Pancreas (tissue), 10 donors: ENCODE data around the gene MAMDC2. TPM values are rescaled to one million over a fixed set of nuclear protein-coding genes. Genes with fewer than 3 reads are reported as not detected.

Experiments used
- ATAC-seq, 4 donors: fragments of 200-7000 bp; cut with Tn5 transposase; one replicate each; pipeline versions ENCODE4 v1.8.0 to v1.9.1; 2020; ENCODE audit warnings: mild to moderate bottlenecking in 4 of 4, moderate library complexity in 4 of 4
- DNase-seq, 6 donors: peaks; one replicate each; pipeline ENCODE4 v3.0.0-alpha.2; 2020
- FAIRE-seq: peaks from 2 replicates; lab custom pipeline; 2012; peaks lifted over from hg19 to GRCh38; lab: Jason Lieb, UNC
- H3K27ac ChIP-seq, 4 donors: fragments of 200-600 bp; sonication (generic); 1 replicate in 3 of 4; 2 replicates in 1 of 4; pipeline versions ENCODE4 v1.5.0 to v1.8.0; 2020
- H3K27me3 ChIP-seq, 4 donors: fragments of 200-600 bp; one replicate each; pipeline ENCODE4 v1.8.0; 2021
- H3K36me3 ChIP-seq, 3 donors: fragments of 200-600 bp; sonication (generic) in 1 of 3; one replicate each; pipeline versions ENCODE4 v1.5.0 to v1.8.0; 2020 to 2021
- H3K4me1 ChIP-seq, 3 donors: fragments of 200-600 bp; one replicate each; pipeline ENCODE4 v1.8.0; 2021
- H3K4me3 ChIP-seq, 4 donors: fragments of 200-600 bp; sonication (generic) in 2 of 4; one replicate each; pipeline versions ENCODE4 v1.5.0 to v1.8.0; 2020 to 2021
- H3K9me3 ChIP-seq, 4 donors: fragments of 200-600 bp; one replicate each; pipeline ENCODE4 v1.8.0; 2021
- WGBS, 2 donors: extraction: QIAGEN DNeasy Blood & Tissue Kit; methylation state at CpG; one replicate each; pipeline ENCODE4 v1.1.7; 2013; 5-methylcytosine and 5-hydroxymethylcytosine counted together
- intact Hi-C, 3 donors: fragments of 100-400 bp; cut with DNase I; formaldehyde crosslinking; loops; one replicate each; pipeline versions ENCODE4 v1.11.1 to v1.14.2; 2022
- polyA plus RNA-seq, 2 donors: library from polyadenylated mRNA; stranded (reverse); fragments of 200-250 nt; gene quantifications; one replicate each; pipeline ENCODE4 v1.2.3, GENCODE V29; 2013
- total RNA-seq, 6 donors: library from RNA; stranded (reverse); fragmentation: NEBNext Ultra II Directional in 4 of 6; extraction: Animal tissue kit (Norgen Biotek cat#: 25700) in 4 of 6; gene quantifications; one replicate each; pipeline versions ENCODE4 v1.2.1 to v1.2.4, GENCODE V29; 2021 to 2023
- TF ChIP-seq, protein P1 (sequence below), 4 donors: fragments of 200-600 bp; sonication (generic) in 3 of 4; IDR thresholded peaks; one replicate each; pipeline versions ENCODE4 v1.5.0 to v1.8.0; 2021; ENCODE audit warnings: antibody characterized with exemption in 4 of 4
- donor health status: healthy with polysubstance abuse.
- donor health status: DM: no; HTN: no; CAD: no; lungs with moderate emphysema.
- donor health status: DM: no; HTN: no; CAD: no.
- donor health status: control.
- donor health status: control.
- donor health status: Bipolar disorder and iron deficiency.
- donor health status: DM: yes; HTN: yes; CAD: no.
- donor health status: DM: no; HTN: no; CAD: no.
- donor health status: DM: no; HTN: no; CAD: no.
- donor health status: DM: yes; HTN: yes; CAD: no.

The MAMDC2 gene, protein sequence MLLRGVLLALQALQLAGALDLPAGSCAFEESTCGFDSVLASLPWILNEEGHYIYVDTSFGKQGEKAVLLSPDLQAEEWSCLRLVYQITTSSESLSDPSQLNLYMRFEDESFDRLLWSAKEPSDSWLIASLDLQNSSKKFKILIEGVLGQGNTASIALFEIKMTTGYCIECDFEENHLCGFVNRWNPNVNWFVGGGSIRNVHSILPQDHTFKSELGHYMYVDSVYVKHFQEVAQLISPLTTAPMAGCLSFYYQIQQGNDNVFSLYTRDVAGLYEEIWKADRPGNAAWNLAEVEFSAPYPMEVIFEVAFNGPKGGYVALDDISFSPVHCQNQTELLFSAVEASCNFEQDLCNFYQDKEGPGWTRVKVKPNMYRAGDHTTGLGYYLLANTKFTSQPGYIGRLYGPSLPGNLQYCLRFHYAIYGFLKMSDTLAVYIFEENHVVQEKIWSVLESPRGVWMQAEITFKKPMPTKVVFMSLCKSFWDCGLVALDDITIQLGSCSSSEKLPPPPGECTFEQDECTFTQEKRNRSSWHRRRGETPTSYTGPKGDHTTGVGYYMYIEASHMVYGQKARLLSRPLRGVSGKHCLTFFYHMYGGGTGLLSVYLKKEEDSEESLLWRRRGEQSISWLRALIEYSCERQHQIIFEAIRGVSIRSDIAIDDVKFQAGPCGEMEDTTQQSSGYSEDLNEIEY
- 1 to 10 TPM; 1.1 to 4.7 (median 1.3) TPM for total RNA-seq
- 1 to 10 TPM in 1 of 2 donors, under 1 TPM in 1; 0.95 to 1.9 TPM for polyA plus RNA-seq

DNA sequence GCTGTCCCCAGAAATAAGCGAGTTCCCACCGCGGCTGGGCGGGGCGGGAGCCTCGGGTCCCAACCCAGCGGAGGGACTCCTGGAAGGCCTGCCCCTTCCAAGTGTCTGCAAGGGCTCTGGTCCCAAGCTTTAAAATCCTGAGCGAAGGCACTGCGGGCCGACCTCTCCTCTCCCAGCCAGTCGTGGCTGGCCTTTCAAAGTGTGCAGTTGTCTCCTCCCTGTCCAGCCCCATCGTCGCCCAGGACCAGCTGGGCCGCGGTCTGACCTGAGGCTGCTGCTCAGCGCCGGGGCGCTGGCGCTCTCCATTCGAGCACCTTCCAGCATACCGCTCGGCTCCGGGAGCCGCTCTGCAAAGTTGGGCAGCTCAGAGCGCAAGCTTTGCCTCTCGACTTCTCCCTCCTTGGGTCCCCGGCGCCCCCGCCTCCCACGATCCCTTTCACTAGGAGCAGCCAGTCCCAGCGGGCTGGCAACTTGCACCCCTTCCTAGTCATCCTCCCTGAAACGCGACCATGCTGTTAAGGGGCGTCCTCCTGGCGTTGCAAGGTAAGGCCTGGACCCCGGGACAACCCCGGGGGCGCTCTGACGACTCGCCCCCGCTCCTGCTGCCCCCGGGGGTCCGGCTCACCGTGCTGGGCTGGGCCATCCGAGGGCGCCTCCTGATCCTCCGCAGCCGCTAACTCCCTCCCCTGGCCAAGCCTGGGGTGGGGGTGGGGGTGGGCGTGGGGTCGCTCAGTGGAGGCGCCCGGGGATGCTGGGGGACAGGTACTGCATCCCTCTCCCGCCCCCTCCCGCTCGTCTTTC lies at the start of gene MAMDC2:
Gene MAMDC2, plus strand, starts transcription at position 160 of the 801 bp plus-strand sequence. Its CDS starts 350 bp downstream, at position 510.
- H3K27ac ChIP-seq = no peak within 1 kb of the TSS
- H3K9me3 ChIP-seq = no peaks in the 10 kb centered on the region
- H3K27me3 ChIP-seq = no peaks in the 10 kb centered on the region
- no peak for FAIRE-seq
- H3K36me3 ChIP-seq = no peaks in the 10 kb centered on the region
- TF ChIP-seq, protein P1, sequence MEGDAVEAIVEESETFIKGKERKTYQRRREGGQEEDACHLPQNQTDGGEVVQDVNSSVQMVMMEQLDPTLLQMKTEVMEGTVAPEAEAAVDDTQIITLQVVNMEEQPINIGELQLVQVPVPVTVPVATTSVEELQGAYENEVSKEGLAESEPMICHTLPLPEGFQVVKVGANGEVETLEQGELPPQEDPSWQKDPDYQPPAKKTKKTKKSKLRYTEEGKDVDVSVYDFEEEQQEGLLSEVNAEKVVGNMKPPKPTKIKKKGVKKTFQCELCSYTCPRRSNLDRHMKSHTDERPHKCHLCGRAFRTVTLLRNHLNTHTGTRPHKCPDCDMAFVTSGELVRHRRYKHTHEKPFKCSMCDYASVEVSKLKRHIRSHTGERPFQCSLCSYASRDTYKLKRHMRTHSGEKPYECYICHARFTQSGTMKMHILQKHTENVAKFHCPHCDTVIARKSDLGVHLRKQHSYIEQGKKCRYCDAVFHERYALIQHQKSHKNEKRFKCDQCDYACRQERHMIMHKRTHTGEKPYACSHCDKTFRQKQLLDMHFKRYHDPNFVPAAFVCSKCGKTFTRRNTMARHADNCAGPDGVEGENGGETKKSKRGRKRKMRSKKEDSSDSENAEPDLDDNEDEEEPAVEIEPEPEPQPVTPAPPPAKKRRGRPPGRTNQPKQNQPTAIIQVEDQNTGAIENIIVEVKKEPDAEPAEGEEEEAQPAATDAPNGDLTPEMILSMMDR (IDR thresholded peaks at IDR 0.05) = no peak
- intact Hi-C loops = no loop called here
- WGBS, 2 donors = 6 to 7% methylated on average over 50 to 55 of the region's 55 CpGs
- peak; percentile 77 to 89 (median 86) for ATAC-seq
- peak; percentile 20 to 82 (median 44) for DNase-seq
- H3K4me1 ChIP-seq = peaks cover 0 to 1% (median 0%) of the 10 kb centered on the region in 3 donors
- H3K4me3 ChIP-seq = peak within 1 kb of the TSS; percentile 13 to 55 (median 38)

DNA sequence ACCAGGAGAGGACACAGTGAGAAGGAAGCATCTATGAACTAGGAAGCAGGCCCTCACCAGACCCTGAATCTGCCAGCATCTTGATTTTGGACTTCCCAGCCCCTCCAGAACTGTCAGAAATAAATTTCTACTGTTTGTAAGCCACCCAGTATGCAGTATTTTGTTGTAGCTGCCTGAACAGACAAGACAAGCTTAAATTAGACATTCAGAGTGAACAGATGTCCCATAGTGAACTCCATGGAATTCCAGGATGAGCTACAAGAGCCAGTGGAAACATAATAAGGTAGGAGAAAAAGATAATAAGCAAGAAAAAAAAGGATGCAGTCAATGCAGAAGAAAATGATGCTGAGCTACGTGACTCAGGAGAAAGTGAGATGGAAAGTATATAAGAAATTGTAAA lies 47.8 kb upstream of the MAMDC2 start:
- 96 to 100% methylated on average over 1 of the region's 1 CpG for WGBS, 2 donors
- Histone ChIP-seq H3K27ac (no peak overlapping the region), H3K9me3 (no peaks in the 10 kb centered on the region), H3K4me1 (peaks cover 0 to 4% (median 0%) of the 10 kb centered on the region in 3 donors), H3K36me3 (no peaks in the 10 kb centered on the region), H3K27me3 (no peaks in the 10 kb centered on the region), H3K4me3 (no peak overlapping the region)
- TF ChIP-seq, protein P1 (IDR thresholded peaks at IDR 0.05) = no peak
- FAIRE-seq = no peak
- ATAC-seq = no peak
- intact Hi-C loops = no loop called here
- DNase-seq = no peak

DNA sequence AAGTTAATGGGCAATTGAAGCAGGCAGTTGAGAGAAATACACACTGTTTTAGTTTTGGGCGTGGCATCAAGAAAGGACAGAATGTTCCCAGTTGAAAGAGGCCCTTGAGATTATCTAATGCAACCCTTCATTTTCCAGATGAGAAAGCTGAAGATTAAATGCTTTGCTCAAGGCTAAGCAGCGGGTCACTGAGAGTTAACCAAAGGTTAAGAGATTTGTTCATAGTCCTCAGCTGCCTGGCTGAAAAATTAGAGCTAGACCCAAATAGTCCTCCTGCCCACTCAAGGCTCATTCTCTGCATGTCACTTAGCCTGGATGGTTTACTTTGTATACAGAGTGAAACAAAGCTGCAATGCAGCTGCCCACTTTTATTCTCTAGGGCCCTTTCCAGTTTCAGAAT lies 46.7 kb upstream of the MAMDC2 start:
- no peaks in the 10 kb centered on the region for H3K27me3 ChIP-seq
- TF ChIP-seq, protein P1 (IDR thresholded peaks at IDR 0.05) = no peak
- H3K4me3 ChIP-seq = no peak overlapping the region
- ATAC-seq (peak in 1 of 4 donors; percentile 70), FAIRE-seq (no peak), DNase-seq (no peak)
- no peaks in the 10 kb centered on the region for H3K36me3 ChIP-seq
- H3K27ac ChIP-seq = no peak overlapping the region
- no peaks in the 10 kb centered on the region for H3K9me3 ChIP-seq
- 47 to 51% methylated on average over 2 of the region's 2 CpGs for WGBS, 2 donors
- intact Hi-C loops = no loop called here
- peaks cover 0 to 4% (median 0%) of the 10 kb centered on the region in 3 donors for H3K4me1 ChIP-seq

DNA sequence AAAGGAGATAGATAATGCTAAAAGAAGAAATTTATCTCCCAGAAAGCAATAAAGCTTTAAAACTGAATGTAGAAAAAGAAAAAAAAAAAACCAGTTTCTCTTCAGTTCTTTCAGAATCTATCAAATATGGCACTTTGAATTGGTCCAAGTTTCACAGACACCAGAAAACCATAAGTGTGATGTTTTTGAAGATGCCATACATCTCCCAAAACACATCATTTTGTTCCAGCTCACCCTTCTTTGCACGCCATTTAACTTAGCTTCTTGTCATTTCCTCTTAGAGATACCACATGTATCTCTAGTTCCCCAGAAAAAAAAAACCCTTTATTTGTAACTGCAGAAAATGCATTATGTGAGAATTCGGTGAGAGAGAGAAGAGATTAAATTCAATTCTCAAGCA lies 46.1 kb upstream of the MAMDC2 start:
- peaks cover 0 to 4% (median 0%) of the 10 kb centered on the region in 3 donors for H3K4me1 ChIP-seq
- no peaks in the 10 kb centered on the region for H3K9me3 ChIP-seq
- ATAC-seq (no peak), FAIRE-seq (no peak), DNase-seq (no peak)
- no peaks in the 10 kb centered on the region for H3K27me3 ChIP-seq
- WGBS, 2 donors = 90 to 92% methylated on average over 2 of the region's 2 CpGs
- intact Hi-C loops = no loop called here
- no peak overlapping the region for H3K4me3 ChIP-seq
- H3K27ac ChIP-seq = no peak overlapping the region
- TF ChIP-seq, protein P1 (IDR thresholded peaks at IDR 0.05) = no peak
- H3K36me3 ChIP-seq = no peaks in the 10 kb centered on the region
